SH-SY5Y (cell line): ENCODE measurements around the gene RWDD4.

Experiments used
- GATA2 ChIP-seq: IDR thresholded peaks from 2 replicates; pipeline ENCODE4 v1.6.1; 2011; ENCODE audit warnings: mild to moderate bottlenecking, low read depth, low read length
- GATA3 ChIP-seq: IDR thresholded peaks from 2 replicates; pipeline ENCODE4 v1.6.1; 2011; ENCODE audit warnings: low read depth, mild to moderate bottlenecking, low read length, moderate library complexity

The RWDD4 gene

GRCh38 chr4:183624548-183624947, 34.4 kb downstream of the RWDD4 start:
- no peak for TF ChIP-seq GATA2
- no peak for TF ChIP-seq GATA3

GRCh38 chr4:183621875-183622274, 37.1 kb downstream of the RWDD4 start:
- TF ChIP-seq GATA2 (no peak), GATA3 (no peak)

- TF ChIP-seq GATA2 (no peak), GATA3 (no peak)
These were observed 38.6 kb downstream of the RWDD4 start for GRCh38 chr4:183620421-183620820.

GRCh38 chr4:183618681-183619080, 40.3 kb downstream of the RWDD4 start:
- TF ChIP-seq GATA3 (no peak), GATA2 (no peak)

- TF ChIP-seq GATA2 (no peak), GATA3 (no peak)
These were observed 41.9 kb downstream of the RWDD4 start for GRCh38 chr4:183617075-183617474.

GRCh38 chr4:183612329-183613250, 46.4 kb downstream of the RWDD4 start:
- TF ChIP-seq GATA3 (no peak), GATA2 (no peak)

GRCh38 chr4:183611210-183611830, 47.7 kb downstream of the RWDD4 start:
- TF ChIP-seq GATA3: no peak
- TF ChIP-seq GATA2: no peak

- TF ChIP-seq GATA2 (no peak), GATA3 (no peak)
These were observed 48.4 kb downstream of the RWDD4 start for GRCh38 chr4:183610613-183611012.

- TF ChIP-seq GATA3 (no peak), GATA2 (no peak)
These were observed 49.0 kb downstream of the RWDD4 start for GRCh38 chr4:183610033-183610432.

GRCh38 chr4:183609151-183609550, 49.8 kb downstream of the RWDD4 start:
- TF ChIP-seq GATA3 (no peak), GATA2 (no peak)

- TF ChIP-seq GATA2: no peak
- no peak for TF ChIP-seq GATA3
These were observed 51.1 kb downstream of the RWDD4 start for GRCh38 chr4:183607894-183608293.

- TF ChIP-seq GATA3 (no peak), GATA2 (no peak)
These were observed 56.4 kb downstream of the RWDD4 start for GRCh38 chr4:183602557-183603027.

- TF ChIP-seq GATA2 (no peak), GATA3 (no peak)
These were observed 57.6 kb downstream of the RWDD4 start for GRCh38 chr4:183601381-183601780.

GRCh38 chr4:183600189-183600685, 58.7 kb downstream of the RWDD4 start:
- TF ChIP-seq GATA2 (no peak), GATA3 (no peak)

- TF ChIP-seq GATA3 (no peak), GATA2 (no peak)
These were observed 59.3 kb downstream of the RWDD4 start for GRCh38 chr4:183599690-183600089.

GRCh38 chr4:183599284-183599683, 59.7 kb downstream of the RWDD4 start:
- TF ChIP-seq GATA3 (no peak), GATA2 (no peak)
